Adrenal gland (tissue), 5 donors: Measurements from ENCODE around the gene XPR1.
"Not testable (repeated sequence)": the region's sequence is repeated elsewhere in the genome, so short reads cannot be mapped to it uniquely, and the experiment has no call there.

Experiments used
- POLR2A ChIP-seq, 2 donors: fragments of 450-650 bp; IDR thresholded peaks; one replicate each; pipeline ENCODE4 v1.6.1; 2017; ENCODE audit warnings: antibody characterized with exemption in 2 of 2, mild to moderate bottlenecking in 2 of 2, moderate library complexity in 1 of 2
- TF ChIP-seq, protein P1 (sequence below), 6 experiments: fragments of 450-650 bp in 4 of 6; fragments of 200-600 bp in 2 of 6; sonication (generic) in 1 of 6; IDR thresholded peaks; 1 replicate in 5 of 6; 2 replicates in 1 of 6; pipeline versions ENCODE4 v1.5.1 to v1.8.0; 2016 to 2021; ENCODE audit warnings: antibody characterized with exemption in 6 of 6, mild to moderate bottlenecking in 2 of 6, moderate library complexity in 1 of 6
- donor health status: DM: no; HTN: no; CAD: no.

DNA sequence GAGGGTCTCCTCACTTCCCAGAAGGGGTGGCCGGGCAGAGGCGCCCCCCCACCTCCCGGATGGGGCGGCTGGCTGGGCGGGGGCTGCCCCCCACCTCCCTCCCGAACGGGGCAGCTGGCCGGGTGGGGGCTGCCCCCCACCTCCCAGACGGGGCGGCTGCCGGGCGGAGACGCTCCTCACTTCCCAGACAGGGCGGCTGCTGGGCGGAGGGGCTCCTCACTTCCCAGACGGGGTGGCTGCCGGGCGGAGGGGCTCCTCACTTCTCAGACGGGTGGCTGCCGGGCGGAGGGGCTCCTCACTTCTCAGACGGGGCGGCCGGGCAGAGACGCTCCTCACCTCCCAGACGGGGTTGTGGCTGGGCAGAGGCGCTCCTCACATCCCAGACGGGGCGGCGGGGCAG lies 78.9 kb downstream of the XPR1 start:
- TF ChIP-seq POLR2A (IDR thresholded peaks at IDR 0.05), result not testable (repeated sequence)
- TF ChIP-seq, protein P1, sequence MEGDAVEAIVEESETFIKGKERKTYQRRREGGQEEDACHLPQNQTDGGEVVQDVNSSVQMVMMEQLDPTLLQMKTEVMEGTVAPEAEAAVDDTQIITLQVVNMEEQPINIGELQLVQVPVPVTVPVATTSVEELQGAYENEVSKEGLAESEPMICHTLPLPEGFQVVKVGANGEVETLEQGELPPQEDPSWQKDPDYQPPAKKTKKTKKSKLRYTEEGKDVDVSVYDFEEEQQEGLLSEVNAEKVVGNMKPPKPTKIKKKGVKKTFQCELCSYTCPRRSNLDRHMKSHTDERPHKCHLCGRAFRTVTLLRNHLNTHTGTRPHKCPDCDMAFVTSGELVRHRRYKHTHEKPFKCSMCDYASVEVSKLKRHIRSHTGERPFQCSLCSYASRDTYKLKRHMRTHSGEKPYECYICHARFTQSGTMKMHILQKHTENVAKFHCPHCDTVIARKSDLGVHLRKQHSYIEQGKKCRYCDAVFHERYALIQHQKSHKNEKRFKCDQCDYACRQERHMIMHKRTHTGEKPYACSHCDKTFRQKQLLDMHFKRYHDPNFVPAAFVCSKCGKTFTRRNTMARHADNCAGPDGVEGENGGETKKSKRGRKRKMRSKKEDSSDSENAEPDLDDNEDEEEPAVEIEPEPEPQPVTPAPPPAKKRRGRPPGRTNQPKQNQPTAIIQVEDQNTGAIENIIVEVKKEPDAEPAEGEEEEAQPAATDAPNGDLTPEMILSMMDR (IDR thresholded peaks at IDR 0.05), result not testable (repeated sequence)
